ENCODE results near the gene NRDC. TPM values are rescaled to one million over a fixed set of nuclear protein-coding genes. Genes with fewer than 3 reads are reported as not detected.

NRDC gene
- total RNA-seq, 1 donor from 2014 or later, result 122 TPM

DNA sequence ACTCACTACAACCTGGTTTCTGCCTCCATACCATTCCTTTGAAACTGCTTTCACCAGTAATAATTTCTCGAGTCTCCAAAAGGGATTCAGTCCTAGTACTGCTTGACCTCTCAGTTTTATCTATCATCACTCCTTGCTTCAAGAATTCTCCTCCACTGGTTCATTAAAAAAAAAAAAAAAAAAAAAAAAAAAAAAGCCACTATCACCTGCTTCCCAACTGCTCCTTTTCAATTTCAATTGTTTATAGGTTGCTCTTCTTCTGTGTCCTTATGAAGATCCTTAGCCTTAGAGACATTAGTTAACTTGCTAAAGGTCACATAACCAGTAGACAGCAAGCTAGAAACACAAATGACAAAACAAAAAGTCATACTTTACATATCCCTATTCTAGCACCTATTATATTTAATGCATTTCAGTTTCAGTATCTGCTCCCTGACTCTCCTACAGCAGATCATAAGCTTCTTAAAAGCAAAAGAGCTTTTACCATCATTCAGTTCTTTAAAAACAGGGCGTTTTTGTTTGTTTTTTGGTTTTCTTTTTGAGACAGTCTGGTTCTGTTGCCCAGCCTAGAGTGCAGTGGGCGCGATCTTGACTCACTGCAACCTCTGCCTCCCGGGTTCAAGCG is 7.1 kb downstream of the NRDC start:
- no peaks in the 10 kb centered on the region for H3K9me3 Mint-ChIP-seq (ENCODE audit: low read depth)
- no peaks in the 10 kb centered on the region for H3K27me3 Mint-ChIP-seq (ENCODE audit: low read depth)
- H3K36me3 Mint-ChIP-seq (ENCODE audit: low read depth), result no peaks in the 10 kb centered on the region
- H3K4me3 Mint-ChIP-seq (ENCODE audit: unreplicated experiment), result no peak overlapping the region
- H3K4me1 Mint-ChIP-seq (ENCODE audit: low read depth), result peaks cover 58% of the 10 kb centered on the region
- DNase-seq (ENCODE audit: low spot score), result no peak
- no peak overlapping the region for H3K27ac Mint-ChIP-seq (ENCODE audit: unreplicated experiment)
- TF ChIP-seq, protein P1, sequence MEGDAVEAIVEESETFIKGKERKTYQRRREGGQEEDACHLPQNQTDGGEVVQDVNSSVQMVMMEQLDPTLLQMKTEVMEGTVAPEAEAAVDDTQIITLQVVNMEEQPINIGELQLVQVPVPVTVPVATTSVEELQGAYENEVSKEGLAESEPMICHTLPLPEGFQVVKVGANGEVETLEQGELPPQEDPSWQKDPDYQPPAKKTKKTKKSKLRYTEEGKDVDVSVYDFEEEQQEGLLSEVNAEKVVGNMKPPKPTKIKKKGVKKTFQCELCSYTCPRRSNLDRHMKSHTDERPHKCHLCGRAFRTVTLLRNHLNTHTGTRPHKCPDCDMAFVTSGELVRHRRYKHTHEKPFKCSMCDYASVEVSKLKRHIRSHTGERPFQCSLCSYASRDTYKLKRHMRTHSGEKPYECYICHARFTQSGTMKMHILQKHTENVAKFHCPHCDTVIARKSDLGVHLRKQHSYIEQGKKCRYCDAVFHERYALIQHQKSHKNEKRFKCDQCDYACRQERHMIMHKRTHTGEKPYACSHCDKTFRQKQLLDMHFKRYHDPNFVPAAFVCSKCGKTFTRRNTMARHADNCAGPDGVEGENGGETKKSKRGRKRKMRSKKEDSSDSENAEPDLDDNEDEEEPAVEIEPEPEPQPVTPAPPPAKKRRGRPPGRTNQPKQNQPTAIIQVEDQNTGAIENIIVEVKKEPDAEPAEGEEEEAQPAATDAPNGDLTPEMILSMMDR (IDR thresholded peaks at IDR 0.05), result no peak

GRCh38 chr1:51870603-51871350 is 7.8 kb downstream of the NRDC start:
- H3K4me1 Mint-ChIP-seq (ENCODE audit: low read depth), result peaks cover 57% of the 10 kb centered on the region
- H3K36me3 Mint-ChIP-seq (ENCODE audit: low read depth), result no peaks in the 10 kb centered on the region
- no peak for DNase-seq (ENCODE audit: low spot score)
- H3K27ac Mint-ChIP-seq (ENCODE audit: unreplicated experiment), result peak overlapping the region; percentile 74
- no peaks in the 10 kb centered on the region for H3K27me3 Mint-ChIP-seq (ENCODE audit: low read depth)
- H3K4me3 Mint-ChIP-seq (ENCODE audit: unreplicated experiment), result no peak overlapping the region
- TF ChIP-seq, protein P1 (IDR thresholded peaks at IDR 0.05), result no peak
- H3K9me3 Mint-ChIP-seq (ENCODE audit: low read depth), result no peaks in the 10 kb centered on the region

- TF ChIP-seq, protein P1 (IDR thresholded peaks at IDR 0.05), result no peak
- Mint-ChIP-seq H3K36me3 (ENCODE audit: low read depth) (no peaks in the 10 kb centered on the region), H3K27ac (ENCODE audit: unreplicated experiment) (peak overlapping the region; percentile 75), H3K27me3 (ENCODE audit: low read depth) (no peaks in the 10 kb centered on the region), H3K4me1 (ENCODE audit: low read depth) (peaks cover 41% of the 10 kb centered on the region), H3K4me3 (ENCODE audit: unreplicated experiment) (no peak overlapping the region), H3K9me3 (ENCODE audit: low read depth) (no peaks in the 10 kb centered on the region)
- DNase-seq (ENCODE audit: low spot score), result no peak
These were observed 10.9 kb downstream of the NRDC start for GRCh38 chr1:51867479-51868232.

- no peaks in the 10 kb centered on the region for H3K27me3 Mint-ChIP-seq (ENCODE audit: low read depth)
- DNase-seq (ENCODE audit: low spot score), result no peak
- no peaks in the 10 kb centered on the region for H3K9me3 Mint-ChIP-seq (ENCODE audit: low read depth)
- TF ChIP-seq, protein P1 (IDR thresholded peaks at IDR 0.05), result no peak
- peaks cover 19% of the 10 kb centered on the region for H3K4me1 Mint-ChIP-seq (ENCODE audit: low read depth)
- no peaks in the 10 kb centered on the region for H3K36me3 Mint-ChIP-seq (ENCODE audit: low read depth)
- H3K27ac Mint-ChIP-seq (ENCODE audit: unreplicated experiment), result no peak overlapping the region
- no peak overlapping the region for H3K4me3 Mint-ChIP-seq (ENCODE audit: unreplicated experiment)
These were observed 15.1 kb downstream of the NRDC start for GRCh38 chr1:51863384-51863783.

DNA sequence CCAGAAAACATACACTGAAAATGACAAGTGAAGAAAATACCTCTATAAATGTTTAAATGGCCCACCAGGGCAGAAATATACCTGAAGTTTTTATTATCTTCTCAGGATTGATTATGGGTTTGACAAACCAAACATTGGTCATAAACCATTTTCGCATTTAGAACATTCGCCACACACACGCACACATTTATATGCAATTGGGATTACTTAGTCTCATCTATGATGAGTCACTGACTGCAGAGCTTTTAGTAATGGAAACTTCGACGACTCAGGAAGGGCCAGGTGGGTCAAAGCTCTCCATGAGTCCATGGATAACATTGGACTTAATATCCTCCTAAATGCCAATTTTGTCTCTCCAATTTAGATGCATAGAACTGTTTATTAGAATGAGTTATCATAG is 16.9 kb downstream of the NRDC start:
- no peaks in the 10 kb centered on the region for H3K27me3 Mint-ChIP-seq (ENCODE audit: low read depth)
- no peak for DNase-seq (ENCODE audit: low spot score)

More for the DNA sequence above, 16.9 kb downstream of the NRDC start:
- Mint-ChIP-seq H3K4me1 (ENCODE audit: low read depth) (peaks cover 3% of the 10 kb centered on the region), H3K36me3 (ENCODE audit: low read depth) (no peaks in the 10 kb centered on the region), H3K9me3 (ENCODE audit: low read depth) (no peaks in the 10 kb centered on the region), H3K27ac (ENCODE audit: unreplicated experiment) (no peak overlapping the region), H3K4me3 (ENCODE audit: unreplicated experiment) (no peak overlapping the region)
- TF ChIP-seq, protein P1 (IDR thresholded peaks at IDR 0.05), result no peak

Data from chondrocyte (in vitro differentiated cells).